ENCODE measurements around the gene LHFPL3. TPM values are rescaled to one million over a fixed set of nuclear protein-coding genes. Genes with fewer than 3 reads are reported as not detected.

Gene LHFPL3
- polyA plus RNA-seq, 1 experiment: not detected

- H3K36me3 ChIP-seq (ENCODE audit: control insufficient read depth, insufficient read depth, low read length): no peaks in the 10 kb centered on the region
- POLR2A ChIA-PET: no interaction called here
- no peaks in the 10 kb centered on the region for H3K27me3 ChIP-seq (ENCODE audit: control insufficient read depth, insufficient read depth, low read length)
- TF ChIP-seq, protein P1, sequence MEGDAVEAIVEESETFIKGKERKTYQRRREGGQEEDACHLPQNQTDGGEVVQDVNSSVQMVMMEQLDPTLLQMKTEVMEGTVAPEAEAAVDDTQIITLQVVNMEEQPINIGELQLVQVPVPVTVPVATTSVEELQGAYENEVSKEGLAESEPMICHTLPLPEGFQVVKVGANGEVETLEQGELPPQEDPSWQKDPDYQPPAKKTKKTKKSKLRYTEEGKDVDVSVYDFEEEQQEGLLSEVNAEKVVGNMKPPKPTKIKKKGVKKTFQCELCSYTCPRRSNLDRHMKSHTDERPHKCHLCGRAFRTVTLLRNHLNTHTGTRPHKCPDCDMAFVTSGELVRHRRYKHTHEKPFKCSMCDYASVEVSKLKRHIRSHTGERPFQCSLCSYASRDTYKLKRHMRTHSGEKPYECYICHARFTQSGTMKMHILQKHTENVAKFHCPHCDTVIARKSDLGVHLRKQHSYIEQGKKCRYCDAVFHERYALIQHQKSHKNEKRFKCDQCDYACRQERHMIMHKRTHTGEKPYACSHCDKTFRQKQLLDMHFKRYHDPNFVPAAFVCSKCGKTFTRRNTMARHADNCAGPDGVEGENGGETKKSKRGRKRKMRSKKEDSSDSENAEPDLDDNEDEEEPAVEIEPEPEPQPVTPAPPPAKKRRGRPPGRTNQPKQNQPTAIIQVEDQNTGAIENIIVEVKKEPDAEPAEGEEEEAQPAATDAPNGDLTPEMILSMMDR (IDR thresholded peaks at IDR 0.05; ENCODE audit: insufficient read depth, low read depth, low read length): no peak
- no peak for DNase-seq (ENCODE audit: low read depth)
- no peak overlapping the region for H3K4me3 ChIP-seq (ENCODE audit: low read depth, low read length)
- CTCF ChIA-PET: no interaction called here
These were observed 82.3 kb downstream of the LHFPL3 start for GRCh38 chr7:104410742-104411141.

- no peaks in the 10 kb centered on the region for H3K36me3 ChIP-seq (ENCODE audit: control insufficient read depth, insufficient read depth, low read length)
- TF ChIP-seq, protein P1 (IDR thresholded peaks at IDR 0.05; ENCODE audit: insufficient read depth, low read depth, low read length): no peak
- H3K27me3 ChIP-seq (ENCODE audit: control insufficient read depth, insufficient read depth, low read length): no peaks in the 10 kb centered on the region
- ChIA-PET CTCF (no interaction called here), POLR2A (no interaction called here)
- H3K4me3 ChIP-seq (ENCODE audit: low read depth, low read length): no peak overlapping the region
- DNase-seq (ENCODE audit: low read depth): no peak
These were observed 84.5 kb downstream of the LHFPL3 start for GRCh38 chr7:104412911-104413310.

- Histone ChIP-seq H3K27me3 (ENCODE audit: control insufficient read depth, insufficient read depth, low read length) (no peaks in the 10 kb centered on the region), H3K36me3 (ENCODE audit: control insufficient read depth, insufficient read depth, low read length) (no peaks in the 10 kb centered on the region), H3K4me3 (ENCODE audit: low read depth, low read length) (no peak overlapping the region)
- POLR2A ChIA-PET: no interaction called here
- CTCF ChIA-PET: no interaction called here
- DNase-seq (ENCODE audit: low read depth): no peak
- TF ChIP-seq, protein P1 (IDR thresholded peaks at IDR 0.05; ENCODE audit: insufficient read depth, low read depth, low read length): no peak
These were observed 85.8 kb downstream of the LHFPL3 start for GRCh38 chr7:104414216-104414615.

DNA sequence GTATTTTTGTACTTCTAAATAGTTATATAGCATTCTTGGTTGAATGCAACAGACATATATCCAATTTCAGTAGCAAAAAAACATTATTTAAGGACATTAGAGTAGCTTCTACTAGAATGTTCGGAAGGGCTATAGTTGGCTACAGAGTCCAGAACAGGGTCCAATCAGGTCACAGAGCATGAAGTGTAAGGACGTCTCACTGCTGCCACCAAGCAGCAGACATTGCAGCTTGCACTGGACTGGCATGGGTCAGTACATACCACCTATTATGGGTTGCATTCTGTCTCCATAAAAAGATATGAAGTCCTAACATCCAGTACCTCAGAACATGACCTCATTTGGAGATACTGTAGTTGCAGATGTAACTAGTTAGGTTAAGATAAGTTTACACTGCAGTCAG lies 87.3 kb downstream of the LHFPL3 start:
- no peak for DNase-seq (ENCODE audit: low read depth)
- ChIA-PET POLR2A (no interaction called here), CTCF (no interaction called here)
- TF ChIP-seq, protein P1 (IDR thresholded peaks at IDR 0.05; ENCODE audit: insufficient read depth, low read depth, low read length): no peak
- H3K27me3 ChIP-seq (ENCODE audit: control insufficient read depth, insufficient read depth, low read length): no peaks in the 10 kb centered on the region
- no peak overlapping the region for H3K4me3 ChIP-seq (ENCODE audit: low read depth, low read length)
- no peaks in the 10 kb centered on the region for H3K36me3 ChIP-seq (ENCODE audit: control insufficient read depth, insufficient read depth, low read length)

- CTCF ChIA-PET: no interaction called here
These were observed 88.5 kb downstream of the LHFPL3 start for GRCh38 chr7:104416866-104417393.

More at GRCh38 chr7:104416866-104417393, 88.5 kb downstream of the LHFPL3 start:
- no peaks in the 10 kb centered on the region for H3K27me3 ChIP-seq (ENCODE audit: control insufficient read depth, insufficient read depth, low read length)
- POLR2A ChIA-PET: no interaction called here
- H3K4me3 ChIP-seq (ENCODE audit: low read depth, low read length): no peak overlapping the region
- no peaks in the 10 kb centered on the region for H3K36me3 ChIP-seq (ENCODE audit: control insufficient read depth, insufficient read depth, low read length)
- no peak for DNase-seq (ENCODE audit: low read depth)
- TF ChIP-seq, protein P1 (IDR thresholded peaks at IDR 0.05; ENCODE audit: insufficient read depth, low read depth, low read length): no peak
